ENCODE results near the gene PDE4B.

GRCh38 chr1:65986146-65986545, 193.5 kb downstream of the PDE4B start:
- no peak for TF ChIP-seq EZH2 (IDR thresholded peaks at IDR 0.05; ENCODE audit: insufficient read depth, low read length)
- no peak for TF ChIP-seq CTCF (IDR thresholded peaks at IDR 0.05; ENCODE audit: insufficient read depth, low read depth, low read length)
